HT-29 (cell line): ENCODE data around the gene SLC9A1. TPM values are rescaled to one million over a fixed set of nuclear protein-coding genes. Genes with fewer than 3 reads are reported as not detected.

Experiments used
- DNase-seq: peaks from one replicate; pipeline ENCODE4 v3.0.0-alpha.2; 2015; ENCODE audit warnings: low spot score
- total RNA-seq: library from RNA; depleted of rRNA; stranded (reverse); fragments of >200 nt; shearing (Covaris generic); gene quantifications from 2 replicates; pipeline ENCODE4 v1.2.3, GENCODE V29; 2014; rRNA removed

Gene SLC9A1
- total RNA-seq, 1 experiment from 2014 or later: 10.0 TPM

GRCh38 chr1:27070390-27071048, 84.4 kb downstream of the SLC9A1 start:
- peak; percentile 12 for DNase-seq

- DNase-seq: no peak
Observed at GRCh38 chr1:27068922-27069321, 86.0 kb downstream of the SLC9A1 start.

- DNase-seq: no peak
Observed at GRCh38 chr1:27065999-27066630, 88.8 kb downstream of the SLC9A1 start.

- DNase-seq: no peak
Observed at GRCh38 chr1:27060891-27061290, 94.0 kb downstream of the SLC9A1 start.

- DNase-seq: no peak
Observed at GRCh38 chr1:27058966-27059669, 95.8 kb downstream of the SLC9A1 start.

GRCh38 chr1:27057801-27058625, 96.9 kb downstream of the SLC9A1 start:
- DNase-seq: no peak

GRCh38 chr1:27057389-27057788, 97.5 kb downstream of the SLC9A1 start:
- no peak for DNase-seq

- no peak for DNase-seq
Observed at GRCh38 chr1:27053977-27054753, 100.8 kb downstream of the SLC9A1 start.

GRCh38 chr1:27052527-27052926, 102.4 kb downstream of the SLC9A1 start:
- no peak for DNase-seq

- DNase-seq: no peak
Observed at GRCh38 chr1:27049607-27050006, 105.3 kb downstream of the SLC9A1 start.

GRCh38 chr1:27049100-27049499, 105.8 kb downstream of the SLC9A1 start:
- DNase-seq: no peak

Other genes starting within 250 kb of the SLC9A1 start
- gene NR0B2, start 241.2 kb downstream of the SLC9A1 start, total RNA-seq: 17.6 and 18.4 TPM in 2 replicates
- 124 TPM in 2 replicates for gene NUDC, start 233.4 kb downstream of the SLC9A1 start, total RNA-seq
- 47.1 and 48.7 TPM in 2 replicates for gene KDF1, start 194.7 kb downstream of the SLC9A1 start, total RNA-seq
- 182 and 203 TPM in 2 replicates for gene TRNP1, start 161.4 kb downstream of the SLC9A1 start, total RNA-seq
- gene TENT5B, start 142.3 kb downstream of the SLC9A1 start, total RNA-seq: 1.9 and 2.3 TPM in 2 replicates
- gene WDTC1, start 79.5 kb upstream of the SLC9A1 start, total RNA-seq: 21.3 and 24.3 TPM in 2 replicates
- 80.1 and 90.2 TPM in 2 replicates for gene TMEM222, start 167.0 kb upstream of the SLC9A1 start, total RNA-seq
- gene SYTL1, start 186.9 kb upstream of the SLC9A1 start, total RNA-seq: 17.1 and 21.9 TPM in 2 replicates
- 17.0 and 19.7 TPM in 2 replicates for gene MAP3K6, start 211.8 kb upstream of the SLC9A1 start, total RNA-seq
- gene FCN3, start 219.7 kb upstream of the SLC9A1 start, total RNA-seq: not detected in 2 replicates
- not detected in 2 replicates for gene CD164L2, start 228.2 kb upstream of the SLC9A1 start, total RNA-seq
- gene GPR3, start 237.5 kb upstream of the SLC9A1 start, total RNA-seq: 2.1 and 2.6 TPM in 2 replicates